COLO668 (cell line): ENCODE data around the gene ERV3-1.
"Not testable (repeated sequence)": the region's sequence is repeated elsewhere in the genome, so short reads cannot be mapped to it uniquely, and the experiment has no call there.

Experiments used
- DNase-seq: peaks from one replicate; lab custom pipeline; 2025; ENCODE audit not compliant: unreplicated experiment; lab: John Stamatoyannopoulos, UW

ERV3-1 gene

GRCh38 chr7:64945503-64946175 is 60.8 kb downstream of the ERV3-1 start:
- DNase-seq: no peak

- DNase-seq: not testable (repeated sequence)
These were observed 61.6 kb downstream of the ERV3-1 start for GRCh38 chr7:64944667-64945502.
